K562 (cell line): Measurements from ENCODE around the gene NECTIN3. TPM values are rescaled to one million over a fixed set of nuclear protein-coding genes. Genes with fewer than 3 reads are reported as not detected.

Source experiments
- ATAC-seq: fragments of 200-7000 bp; cut with Tn5 transposase; 3 replicates; pipeline ENCODE4 v1.9.1; 2020; ENCODE audit warnings: moderate library complexity
- BruUV-seq: library from RNA; stranded (reverse); fragments of 400-500 nt; replicated peaks from 2 replicates; lab custom pipeline; 2021; lab: Mats Ljungman, UMichigan
- CTCF ChIA-PET: fragments of 300-600 bp; formaldehyde crosslinking; extraction: SDS; loops from one replicate; lab custom pipeline; 2021; ENCODE audit warnings: low intra/inter-chr PET ratio; lab: Yijun Ruan, JAX
- POLR2A ChIA-PET: fragments of 300-600, 350-650 bp; sonication (Branson Sonifier 250); formaldehyde crosslinking; extraction: SDS; loops from one replicate; lab custom pipeline; 2021; ENCODE audit warnings: antibody characterized with exemption, inconsistent platforms; lab: Yijun Ruan, JAX
- DNase-seq, 4 experiments: peaks; one replicate each; pipeline versions ENCODE4 v3.0.0 to v3.0.0-alpha.2; 2011 to 2018; ENCODE audit warnings: low spot score in 3 of 4, mixed read lengths in 3 of 4; ENCODE audit errors: extremely low read depth in 1 of 4
- FAIRE-seq: peaks from 2 replicates; lab custom pipeline; 2011; peaks lifted over from hg19 to GRCh38; lab: Jason Lieb, UNC
- H2AFZ ChIP-seq: 2 replicates; pipeline ENCODE4 v1.6.0; 2011; ENCODE audit warnings: low read depth, low read length, control low read depth, inconsistent platforms
- H3K27ac ChIP-seq: fragments of 200-600 bp; 3 replicates; pipeline ENCODE4 v1.8.0; 2011; ENCODE audit warnings: low read depth, mild to moderate bottlenecking, control low read depth, inconsistent platforms, low read length, moderate library complexity, mixed read lengths; ENCODE audit errors: extremely low read depth
- H3K27me3 ChIP-seq, 2 experiments: fragments of 300-600 bp in 1 of 2; 2 replicates in 1 of 2; 3 replicates in 1 of 2; pipeline versions ENCODE4 v1.6.0 to v1.8.0; 2011; ENCODE audit warnings: inconsistent platforms in 2 of 2, low read length in 2 of 2, mild to moderate bottlenecking in 1 of 2, mixed read lengths in 1 of 2, moderate library complexity in 1 of 2; ENCODE audit not compliant: control insufficient read depth in 2 of 2, insufficient read depth in 2 of 2
- H3K36me3 ChIP-seq: fragments of 300-600 bp; 3 replicates; pipeline ENCODE4 v1.8.0; 2011; ENCODE audit warnings: mild to moderate bottlenecking, low read length, inconsistent platforms; ENCODE audit not compliant: control insufficient read depth, insufficient read depth
- H3K4me1 ChIP-seq, 2 experiments: fragments of 200-600 bp in 1 of 2; replicated peaks in 1 of 2; 2 replicates in 1 of 2; 3 replicates in 1 of 2; pipeline versions ENCODE4 v1.5.1 to v1.8.0; 2011; ENCODE audit warnings: inconsistent platforms in 2 of 2, low read length in 2 of 2, mild to moderate bottlenecking in 1 of 2, mixed read lengths in 1 of 2, moderate library complexity in 1 of 2; ENCODE audit not compliant: control insufficient read depth in 2 of 2, insufficient read depth in 2 of 2
- H3K4me2 ChIP-seq: 2 replicates; pipeline ENCODE4 v1.6.1; 2011; ENCODE audit warnings: low read length, control low read depth, inconsistent platforms, mixed read lengths; ENCODE audit not compliant: insufficient read depth
- H3K4me3 ChIP-seq: fragments of 200-600 bp; sonication (generic), shearing (Covaris generic); 2 replicates; pipeline ENCODE4 v1.5.1; 2016; ENCODE audit warnings: control low read depth, inconsistent platforms
- H3K79me2 ChIP-seq: fragments of 200-600 bp; 3 replicates; pipeline ENCODE4 v1.8.0; 2011; ENCODE audit warnings: low read length, inconsistent platforms; ENCODE audit not compliant: control insufficient read depth, insufficient read depth
- H3K9ac ChIP-seq, 2 experiments: 2 replicates each; pipeline versions ENCODE4 v1.6.0 to v1.6.1; 2011; ENCODE audit warnings: low read depth in 2 of 2, low read length in 2 of 2, control low read depth in 1 of 2, inconsistent platforms in 1 of 2, mild to moderate bottlenecking in 1 of 2, mixed read lengths in 1 of 2; ENCODE audit not compliant: insufficient read depth in 1 of 2
- H3K9me1 ChIP-seq: one replicate; pipeline ENCODE4 v1.6.0; 2011; ENCODE audit warnings: inconsistent platforms, mild to moderate bottlenecking, low read length, moderate library complexity; ENCODE audit not compliant: control insufficient read depth, insufficient read depth
- H3K9me3 ChIP-seq: replicated peaks from 2 replicates; pipeline ENCODE4 v1.5.1; 2011; ENCODE audit warnings: low read depth, low read length, inconsistent platforms; ENCODE audit not compliant: control insufficient read depth, insufficient read depth
- H4K20me1 ChIP-seq: replicated peaks from 2 replicates; pipeline ENCODE4 v1.6.1; 2011; ENCODE audit warnings: low read length, inconsistent platforms, mixed read lengths; ENCODE audit not compliant: control insufficient read depth, insufficient read depth
- CREB5 ChIP-seq: fragments of 250-450 bp; sonication (Bioruptor Pico); IDR thresholded peaks from 2 replicates; pipeline ENCODE4 v1.5.0; 2020; ENCODE audit warnings: mild to moderate bottlenecking
- DDX20 ChIP-seq: fragments of 450-650 bp; IDR thresholded peaks from 2 replicates; pipeline ENCODE4 v1.6.1; 2016; ENCODE audit warnings: missing genetic modification characterization, low read depth, mild to moderate bottlenecking, missing compliant biosample characterization, moderate library complexity
- FOXO4 ChIP-seq: fragments of 450-650 bp; formaldehyde crosslinking; IDR thresholded peaks from 2 replicates; pipeline ENCODE4 v1.4.0; 2020; ENCODE audit warnings: mild to moderate bottlenecking, moderate library complexity
- HMGXB4 ChIP-seq: sonication (generic); formaldehyde crosslinking; IDR thresholded peaks from 2 replicates; pipeline ENCODE4 v1.8.1; 2023; ENCODE audit warnings: mild to moderate bottlenecking, missing genetic modification reagents
- LEF1 ChIP-seq: fragments of 450-650 bp; IDR thresholded peaks from 2 replicates; pipeline ENCODE4 v1.6.1; 2016; ENCODE audit warnings: mild to moderate bottlenecking
- MAZ ChIP-seq, 2 experiments: fragments of 450-650 bp in 1 of 2; sonication (generic) in 1 of 2; formaldehyde crosslinking; IDR thresholded peaks in 1 of 2; conservative IDR thresholded peaks in 1 of 2; 2 replicates each; pipeline versions ENCODE4 v1.4.0 to v1.5.0; 2020; ENCODE audit warnings: mild to moderate bottlenecking in 1 of 2, missing genetic modification reagents in 1 of 2
- PCBP2 ChIP-seq: fragments of 200-400 bp; formaldehyde crosslinking; IDR thresholded peaks from 2 replicates; pipeline ENCODE4 v1.6.1; 2018; ENCODE audit warnings: low read length, low read depth, mild to moderate bottlenecking, moderate library complexity; ENCODE audit not compliant: poor library complexity, severe bottlenecking
- PHF21A ChIP-seq: fragments of 450-650 bp; IDR thresholded peaks from 2 replicates; pipeline ENCODE4 v1.6.1; 2017; ENCODE audit warnings: low read depth, borderline replicate concordance
- PTRF ChIP-seq: fragments of 450-650 bp; IDR thresholded peaks from 2 replicates; pipeline ENCODE4 v1.6.1; 2016; ENCODE audit warnings: mild to moderate bottlenecking, missing genetic modification characterization, missing compliant biosample characterization
- SIRT6 ChIP-seq: IDR thresholded peaks from one replicate; pipeline ENCODE4 v1.6.1; 2012; ENCODE audit warnings: low read depth, mild to moderate bottlenecking, control low read depth, inconsistent platforms, low read length, moderate library complexity
- SMC3 ChIP-seq: conservative IDR thresholded peaks from 2 replicates; pipeline ENCODE4 v1.6.1; 2011; ENCODE audit warnings: low read depth, low read length, improper control_type of control experiment; ENCODE audit not compliant: insufficient read depth
- SP1 ChIP-seq: sonication (generic); formaldehyde crosslinking; IDR thresholded peaks from 2 replicates; pipeline ENCODE4 v1.8.1; 2022; ENCODE audit warnings: mild to moderate bottlenecking, missing genetic modification reagents
- STAG1 ChIP-seq: sonication (generic); formaldehyde crosslinking; IDR thresholded peaks from 2 replicates; pipeline ENCODE4 v1.5.0; 2020; ENCODE audit warnings: missing genetic modification reagents, borderline replicate concordance
- TRIM25 ChIP-seq: fragments of 450-650 bp; IDR thresholded peaks from 2 replicates; pipeline ENCODE4 v1.7.0; 2016; ENCODE audit warnings: borderline replicate concordance
- ZNF134 ChIP-seq: fragments of 250-450 bp; sonication (Bioruptor Pico); conservative IDR thresholded peaks from 2 replicates; pipeline ENCODE4 v1.4.0; 2020
- ZNF707 ChIP-seq: fragments of 250-450 bp; sonication (Bioruptor Pico); conservative IDR thresholded peaks from 2 replicates; pipeline ENCODE4 v1.8.0; 2022; ENCODE audit warnings: inconsistent platforms, mild to moderate bottlenecking, moderate library complexity
- ZNF780A ChIP-seq: fragments of 250-450 bp; sonication (Bioruptor Pico); IDR thresholded peaks from 2 replicates; pipeline ENCODE4 v1.5.0; 2021; ENCODE audit warnings: mild to moderate bottlenecking
- WGBS: fragments of 100-300 bp; shearing (Covaris generic); methylation state at CpG from one replicate; pipeline ENCODE4 v1.1.6; 2016; ENCODE audit warnings: low coverage, mixed read lengths; ENCODE audit not compliant: insufficient coverage; ENCODE audit errors: missing lambda C conversion rate; 5-methylcytosine and 5-hydroxymethylcytosine counted together
- in situ Hi-C: fragments of 300-500 bp; cut with MboI; formaldehyde crosslinking; loops from 4 replicates; pipeline ENCODE4 v1.15.0; 2018; ENCODE audit warnings: inconsistent platforms, mixed read lengths
- intact Hi-C: fragments of 100-400 bp; cut with micrococcal nuclease; formaldehyde crosslinking; loops from 2 replicates; pipeline ENCODE4 v1.14.2; 2022
- polyA plus RNA-seq, 8 experiments: library from polyadenylated mRNA; depleted of rRNA in 4 of 8; stranded (reverse) in 5 of 8; unstranded in 3 of 8; fragments of >200 nt; fragmentation: Nextera tagmentation in 2 of 8; fragmentation: Illumina TruSeq in 1 of 8; extraction: Ambion mirVana in 2 of 8; extraction: Trizol in 1 of 8; gene quantifications; 2 replicates each; pipeline versions ENCODE4 v1.2.1 to v1.2.3, GENCODE V29; 2011 to 2014; ENCODE audit warnings: inconsistent platforms in 1 of 8, missing spikeins in 1 of 8
- total RNA-seq, 7 experiments: library from RNA; depleted of rRNA in 6 of 7; stranded (reverse); fragments of >200 nt in 6 of 7; fragmentation: Illumina TruSeq in 2 of 7; extraction: Trizol in 2 of 7; gene quantifications; 2 replicates each; pipeline versions ENCODE4 v1.2.1 to v1.2.3, GENCODE V29; 2011 to 2021; ENCODE audit warnings: low replicate concordance in 1 of 7

The NECTIN3 gene
- total and polyA plus RNA-seq, 9 of the 15 experiments (the other 6 are each of a cell fraction or from before 2014, with no cell fraction given): 0.16 TPM; not detected in 8

- TF ChIP-seq MAZ (CRISPR knock-in tag; conservative IDR thresholded peaks at IDR 0.05 in 1 of 2, IDR thresholded peaks at IDR 0.05 in 1 of 2): no peak
- TF ChIP-seq SIRT6: no peak
- TF ChIP-seq DDX20: no peak
- TF ChIP-seq TRIM25: no peak
- no peak for TF ChIP-seq PTRF (tag)
- TF ChIP-seq ZNF780A: no peak
- TF ChIP-seq ZNF707 (CRISPR knock-in tag): no peak
- no peak for TF ChIP-seq FOXO4 (CRISPR knock-in tag)
These were observed 40.1 kb upstream of the NECTIN3 start (continued) for GRCh38 chr3:111031538-111031937.

- in situ Hi-C loops (no loop called here), intact Hi-C loops (no loop called here)
- no peaks in the 10 kb centered on the region for H3K9me1 ChIP-seq
- H3K9me3 ChIP-seq: no peaks in the 10 kb centered on the region
- no peaks in the 10 kb centered on the region for H3K27me3 ChIP-seq
- no peaks in the 10 kb centered on the region for H3K79me2 ChIP-seq
- no peak overlapping the region for H3K4me3 ChIP-seq
- POLR2A ChIA-PET: no interaction called here
- no peak overlapping the region for H3K27ac ChIP-seq
- CTCF ChIA-PET: interaction anchor here (0.6 kb wide), 1 partner anchor 16 kb away, joined by 3 read pairs; no protein-coding TSS in a partner anchor
- DNase-seq (no peak), ATAC-seq (no peak), FAIRE-seq (no peak)
- BruUV-seq: no TSS peak
- 6% methylated on average over 3 of the region's 3 CpGs for WGBS
- no peaks in the 10 kb centered on the region for H3K36me3 ChIP-seq
- no peak overlapping the region for H3K9ac ChIP-seq
- H3K4me1 ChIP-seq: no peaks in the 10 kb centered on the region
- H3K4me2 ChIP-seq: no peak overlapping the region
- H4K20me1 ChIP-seq: no peaks in the 10 kb centered on the region
- H2AFZ ChIP-seq: no peak overlapping the region
- TF ChIP-seq CREB5 (CRISPR knock-in tag): no peak
- no peak for TF ChIP-seq PHF21A
- TF ChIP-seq STAG1 (CRISPR knock-in tag): no peak
- TF ChIP-seq LEF1: no peak
- no peak for TF ChIP-seq PCBP2
- no peak for TF ChIP-seq SP1 (CRISPR knock-in tag)
- TF ChIP-seq ZNF134 (CRISPR knock-in tag): no peak
- TF ChIP-seq SMC3: no peak
- no peak for TF ChIP-seq HMGXB4 (CRISPR knock-in tag)
These were observed 38.9 kb upstream of the NECTIN3 start for GRCh38 chr3:111032677-111033076.
